ENCODE measurements around the gene WDR73. TPM values are rescaled to one million over a fixed set of nuclear protein-coding genes. Genes with fewer than 3 reads are reported as not detected.

The WDR73 gene
- total and polyA plus RNA-seq, 2 of the 4 experiments (the other 2 are of a cell fraction), result 21.5 to 25.5 TPM

- Histone ChIP-seq H2AK5ac (ENCODE audit: low read depth, low read length) (no peak overlapping the region), H2AFZ (replicated peaks; ENCODE audit: low read length, poor library complexity) (no peak overlapping the region), H3K9me3 (ENCODE audit: control insufficient read depth, insufficient read depth, low read length) (no peaks in the 10 kb centered on the region), H3K27ac (ENCODE audit: insufficient read depth, low read length) (no peak overlapping the region), H3K4me2 (ENCODE audit: low read depth, low read length) (no peak overlapping the region), H2BK15ac (ENCODE audit: low read depth, low read length) (no peak overlapping the region), H3K9me1 (ENCODE audit: insufficient read depth, low read length) (peaks cover 7% of the 10 kb centered on the region), H3K56ac (ENCODE audit: extremely low read depth, insufficient read depth, low read length) (no peak overlapping the region), H2AK9ac (replicated peaks; ENCODE audit: low read depth, low read length, poor library complexity) (no peak overlapping the region), H3K14ac (replicated peaks; ENCODE audit: low read depth, low read length) (no peak overlapping the region), H4K91ac (ENCODE audit: insufficient read depth, low read depth, low read length) (no peak overlapping the region), H4K20me1 (ENCODE audit: insufficient read depth, low read length) (peaks cover 49% of the 10 kb centered on the region), H4K5ac (ENCODE audit: low read depth, low read length) (no peak overlapping the region), H3K36me3 (ENCODE audit: control insufficient read depth, insufficient read depth, low read length) (no peaks in the 10 kb centered on the region; the same call in 1 of the 2 replicates), H3K4ac (ENCODE audit: low read depth, low read length) (no peak overlapping the region), H3K4me1 (ENCODE audit: control insufficient read depth, insufficient read depth, low read length) (no peaks in the 10 kb centered on the region; the same call in 1 of the 2 replicates), H3K79me1 (ENCODE audit: low read depth in 1 of 2, low read length in 2 of 2) (peaks cover 17 to 40% of the 10 kb centered on the region in 2 experiments; a peak in 3 of 4 replicates), H3K9ac (ENCODE audit: low read depth, low read length) (no peak overlapping the region), H3K18ac (ENCODE audit: low read depth, low read length) (no peak overlapping the region), H3K4me3 (ENCODE audit: insufficient read depth, low read depth, low read length) (no peak overlapping the region), H2BK20ac (ENCODE audit: low read depth, low read length) (no peak overlapping the region), H3K23ac (ENCODE audit: low read depth, low read length) (no peak overlapping the region), H3K27me3 (ENCODE audit: control insufficient read depth, insufficient read depth, low read length) (no peaks in the 10 kb centered on the region), H2BK5ac (ENCODE audit: low read depth, low read length, poor library complexity, severe bottlenecking) (no peak overlapping the region), H4K8ac (ENCODE audit: low read depth in 2 of 2, low read length in 2 of 2) (no peak overlapping the region), H2BK120ac (ENCODE audit: low read depth, low read length) (no peak overlapping the region)
- CTCF ChIA-PET, result interaction anchor here (0.6 kb wide), 1 partner anchor 215 kb away, joined by 3 read pairs; no protein-coding TSS in a partner anchor
- no peak for TF ChIP-seq NFE2L2 (IDR thresholded peaks at IDR 0.05; ENCODE audit: low read depth, low read length)
- TF ChIP-seq CEBPB (IDR thresholded peaks at IDR 0.05; ENCODE audit: low read depth, low read length), result no peak
- BruUV-seq (replicated peaks), result no TSS peak
- intact Hi-C loops (cut with micrococcal nuclease) (loop anchor here (2.0 kb wide), 1 partner anchor 17 kb away; no protein-coding TSS in a partner anchor), in situ Hi-C loops (cut with MboI; ENCODE audit: low sequenced_read_pairs) (no loop called here), dilution Hi-C loops (cut with HindIII; ENCODE audit: low sequenced_read_pairs, unreplicated experiment) (no loop called here)
- ATAC-seq (ENCODE audit: low read depth), result no peak
- POLR2A ChIA-PET (ENCODE audit: unreplicated experiment), result no interaction called here
- DNase-seq, result no peak
- WGBS, 2 experiments (ENCODE audit: extremely low coverage in 2 of 2, insufficient read length in 1 of 2), result no CpG with 5 or more reads among the region's 1 CpG
Measured at GRCh38 chr15:84697236-84697990, 43.3 kb upstream of the WDR73 start.
